HepG2 (cell line): ENCODE data around the gene VPS37D. TPM values are rescaled to one million over a fixed set of nuclear protein-coding genes. Genes with fewer than 3 reads are reported as not detected.

Source experiments
- CEBPG ChIP-seq: IDR thresholded peaks from 2 replicates; pipeline ENCODE4 v1.6.1; 2016
- ELF3 ChIP-seq: IDR thresholded peaks from 2 replicates; pipeline ENCODE4 v1.6.1; 2016; ENCODE audit warnings: missing genetic modification reagents, missing compliant biosample characterization
- FOXK1 ChIP-seq: sonication (generic); formaldehyde crosslinking; IDR thresholded peaks from 2 replicates; pipeline ENCODE4 v1.4.0; 2020; ENCODE audit warnings: low read depth, missing genetic modification reagents, borderline replicate concordance
- FUBP1 ChIP-seq: sonication (generic); formaldehyde crosslinking; IDR thresholded peaks from 2 replicates; pipeline ENCODE4 v1.5.1; 2020; ENCODE audit warnings: missing genetic modification reagents, mild to moderate bottlenecking, borderline replicate concordance
- GABPB1 ChIP-seq: IDR thresholded peaks from 2 replicates; pipeline ENCODE4 v1.6.1; 2016; ENCODE audit warnings: mild to moderate bottlenecking, missing genetic modification reagents, moderate library complexity, missing compliant biosample characterization
- HDAC1 ChIP-seq: sonication (generic); formaldehyde crosslinking; IDR thresholded peaks from 2 replicates; pipeline ENCODE4 v1.5.1; 2020; ENCODE audit warnings: mild to moderate bottlenecking, missing genetic modification reagents
- HNRNPL ChIP-seq: fragments of 200-400 bp; formaldehyde crosslinking; IDR thresholded peaks from 2 replicates; pipeline ENCODE4 v1.6.1; 2017; ENCODE audit warnings: mild to moderate bottlenecking, low read depth, low read length
- KAT8 ChIP-seq: IDR thresholded peaks from 2 replicates; pipeline ENCODE4 v1.6.1; 2016; ENCODE audit warnings: missing genetic modification reagents, missing compliant biosample characterization
- MAZ ChIP-seq, 2 experiments: sonication (generic) in 1 of 2; formaldehyde crosslinking in 1 of 2; IDR thresholded peaks; 2 replicates each; pipeline versions ENCODE4 v1.5.0 to v1.6.1; 2012 to 2020; ENCODE audit warnings: low read depth in 2 of 2, mild to moderate bottlenecking in 2 of 2, borderline replicate concordance in 1 of 2, improper control_type of control experiment in 1 of 2, low read length in 1 of 2, missing genetic modification reagents in 1 of 2, moderate library complexity in 1 of 2
- MTA3 ChIP-seq: sonication (generic); formaldehyde crosslinking; IDR thresholded peaks from 2 replicates; pipeline ENCODE4 v1.4.0; 2020; ENCODE audit warnings: missing genetic modification reagents
- MYC ChIP-seq: sonication (generic); formaldehyde crosslinking; IDR thresholded peaks from 2 replicates; pipeline ENCODE4 v1.9.0; 2021; ENCODE audit warnings: missing genetic modification reagents, borderline replicate concordance
- NCOA2 ChIP-seq: sonication (generic); formaldehyde crosslinking; IDR thresholded peaks from 2 replicates; pipeline ENCODE4 v1.8.0; 2022; ENCODE audit warnings: inconsistent platforms
- NFYB ChIP-seq: sonication (generic); formaldehyde crosslinking; IDR thresholded peaks from 2 replicates; pipeline ENCODE4 v1.4.0; 2020; ENCODE audit warnings: missing genetic modification reagents
- POGK ChIP-seq: sonication (generic); formaldehyde crosslinking; conservative IDR thresholded peaks from 2 replicates; pipeline ENCODE4 v1.8.0; 2022; ENCODE audit warnings: mild to moderate bottlenecking, moderate library complexity, missing genetic modification reagents
- SMYD3 ChIP-seq: sonication (generic); formaldehyde crosslinking; IDR thresholded peaks from 2 replicates; pipeline ENCODE4 v1.8.1; 2023; ENCODE audit warnings: mild to moderate bottlenecking, missing genetic modification reagents
- XRCC5 ChIP-seq: fragments of 200-400 bp; formaldehyde crosslinking; optimal IDR thresholded peaks from 2 replicates; pipeline ENCODE3; 2017; ENCODE audit warnings: mild to moderate bottlenecking, low read length
- ZNF251 ChIP-seq: sonication (generic); formaldehyde crosslinking; IDR thresholded peaks from 2 replicates; pipeline ENCODE4 v1.9.0; 2021; ENCODE audit warnings: mild to moderate bottlenecking, missing genetic modification reagents
- ZNF414 ChIP-seq: sonication (generic); formaldehyde crosslinking; IDR thresholded peaks from 2 replicates; pipeline ENCODE4 v1.5.0; 2020; ENCODE audit warnings: missing genetic modification reagents
- ZNF570 ChIP-seq: sonication (generic); formaldehyde crosslinking; IDR thresholded peaks from 2 replicates; pipeline ENCODE4 v1.4.0; 2020; ENCODE audit warnings: mild to moderate bottlenecking, missing genetic modification reagents, borderline replicate concordance
- ZNF687 ChIP-seq: sonication (generic); formaldehyde crosslinking; IDR thresholded peaks from 2 replicates; pipeline ENCODE4 v1.5.1; 2020; ENCODE audit warnings: mild to moderate bottlenecking, missing genetic modification reagents, moderate library complexity
- ZNF816 ChIP-seq: sonication (generic); formaldehyde crosslinking; IDR thresholded peaks from 2 replicates; pipeline ENCODE4 v1.8.0; 2022; ENCODE audit warnings: missing genetic modification reagents, mild to moderate bottlenecking, borderline replicate concordance
- polyA plus RNA-seq, 8 experiments: library from polyadenylated mRNA; depleted of rRNA in 3 of 8; stranded (reverse) in 7 of 8; unstranded in 1 of 8; fragments of >200 nt; fragmentation: Illumina TruSeq in 4 of 8; extraction: Trizol in 4 of 8; gene quantifications; 2 replicates each; pipeline versions ENCODE4 v1.2.1 to v1.2.3, GENCODE V29; 2011 to 2016; ENCODE audit warnings: low read depth in 4 of 8, missing spikeins in 1 of 8, mixed read lengths in 1 of 8; ENCODE audit not compliant: insufficient read depth in 1 of 8
- total RNA-seq, 5 experiments: library from RNA; depleted of rRNA; stranded (reverse); fragments of >200 nt; fragmentation: Illumina TruSeq; extraction: Trizol; gene quantifications; 2 replicates each; pipeline ENCODE4 v1.2.3, GENCODE V29; 2016; ENCODE audit warnings: low read depth in 1 of 5

Gene VPS37D
- total and polyA plus RNA-seq, 2 of the 13 experiments (the other 11 are each of a cell fraction or from before 2014, with no cell fraction given), result 3.8 to 6.3 TPM

- TF ChIP-seq ZNF687, result peak; percentile 83
- TF ChIP-seq HDAC1, result peak; percentile 54
- 0 out of 2 replicates have a peak, but pooled peaks have one; percentile 28 for TF ChIP-seq SMYD3 (CRISPR knock-in tag)
- TF ChIP-seq NFYB (CRISPR knock-in tag), result no peak
- no peak for TF ChIP-seq ZNF414 (CRISPR knock-in tag)
- 0 out of 2 replicates have a peak, but pooled peaks have one; percentile 45 for TF ChIP-seq HNRNPL
- TF ChIP-seq XRCC5, result peak; percentile 19
- TF ChIP-seq MTA3, result no peak
- no peak for TF ChIP-seq ZNF251 (CRISPR knock-in tag)
- peak; percentile 16; the same call in 1 of the 2 replicates for TF ChIP-seq MAZ (IDR thresholded peaks at IDR 0.05; ENCODE audit: borderline replicate concordance, low read depth, low read length)
- no peak for TF ChIP-seq MAZ (CRISPR knock-in tag; IDR thresholded peaks at IDR 0.05; ENCODE audit: low read depth)
- peak; percentile 55 for TF ChIP-seq GABPB1 (CRISPR knock-in tag)
- peak; percentile 33; the same call in 1 of the 2 replicates for TF ChIP-seq KAT8 (CRISPR knock-in tag)
- TF ChIP-seq MYC (CRISPR knock-in tag), result peak; percentile 30; the same call in 1 of the 2 replicates
- no peak for TF ChIP-seq ZNF570 (CRISPR knock-in tag)
- peak; percentile 78 for TF ChIP-seq POGK
- peak; percentile 67 for TF ChIP-seq ELF3
- TF ChIP-seq ZNF816 (CRISPR knock-in tag), result no peak
- TF ChIP-seq CEBPG (CRISPR knock-in tag), result 0 out of 2 replicates have a peak, but pooled peaks have one; percentile 35
- no peak for TF ChIP-seq FUBP1 (CRISPR knock-in tag)
- peak; percentile 76 for TF ChIP-seq FOXK1 (CRISPR knock-in tag)
- TF ChIP-seq NCOA2 (CRISPR knock-in tag), result peak; percentile 40; the same call in 1 of the 2 replicates
Measured at GRCh38 chr7:73715648-73716317, 48.2 kb downstream of the VPS37D start (continued).
